Naive thymus-derived CD8-positive, alpha-beta T cell (primary cell): ENCODE measurements around the gene PCNX2. TPM values are rescaled to one million over a fixed set of nuclear protein-coding genes. Genes with fewer than 3 reads are reported as not detected.

Source experiments
- ATAC-seq, 2 donors: fragments of 150-1000 bp; cut with Tn5 transposase in 1 of 2; sonication (Bioruptor Pico), chemical (Tn5 transposase) in 1 of 2; 1 replicate in 1 of 2; 2 replicates in 1 of 2; pipeline ENCODE4 v1.10.0; 2021; ENCODE audit warnings: mild to moderate bottlenecking in 2 of 2, moderate library complexity in 2 of 2
- POLR2A ChIA-PET: fragments of 350-600 bp; sonication (Branson Sonifier 250); formaldehyde crosslinking; loops from one replicate; lab custom pipeline; 2021; ENCODE audit warnings: antibody characterized with exemption; lab: Charles Lee
- DNase-seq, 10 donors: peaks; one replicate each; pipeline versions ENCODE4 v3.0.0 to v3.0.0-alpha.2; 2020 to 2022
- H3K27ac Mint-ChIP-seq, 10 donors: one replicate each; pipeline ENCODE4 v1.8.0; 2020 to 2022; ENCODE audit warnings: mild to moderate bottlenecking in 10 of 10, mixed read lengths in 10 of 10, moderate library complexity in 4 of 10, inconsistent platforms in 1 of 10
- H3K27me3 Mint-ChIP-seq, 5 donors: one replicate each; pipeline ENCODE4 v1.8.0; 2021 to 2022; ENCODE audit warnings: mixed read lengths in 5 of 5
- H3K36me3 Mint-ChIP-seq, 3 donors: one replicate each; pipeline ENCODE4 v1.8.0; 2020 to 2022; ENCODE audit warnings: mixed read lengths in 3 of 3, mild to moderate bottlenecking in 2 of 3, inconsistent platforms in 1 of 3
- H3K4me1 Mint-ChIP-seq, 4 donors: one replicate each; pipeline ENCODE4 v1.8.0; 2021 to 2022; ENCODE audit warnings: mixed read lengths in 4 of 4
- H3K4me3 Mint-ChIP-seq, 10 donors: one replicate each; pipeline ENCODE4 v1.8.0; 2020 to 2022; ENCODE audit warnings: mild to moderate bottlenecking in 10 of 10, mixed read lengths in 10 of 10, moderate library complexity in 6 of 10, inconsistent platforms in 1 of 10
- H3K9me3 Mint-ChIP-seq, 9 donors: one replicate each; pipeline ENCODE4 v1.8.0; 2020 to 2022; ENCODE audit warnings: mixed read lengths in 9 of 9, mild to moderate bottlenecking in 3 of 9, inconsistent platforms in 1 of 9, moderate library complexity in 1 of 9
- polyA plus RNA-seq, 3 donors: library from polyadenylated mRNA; unstranded; fragments of 300-500 nt; fragmentation: Illumina TruSeq; gene quantifications; one replicate each; pipeline ENCODE4 v1.2.3, GENCODE V29; 2021
- total RNA-seq, 8 experiments: library from RNA in 2 of 8; stranded (reverse) in 2 of 8; gene quantifications; one replicate each; pipeline ENCODE4 v1.2.3 and lab custom pipeline; 2021 to 2026

PCNX2 gene, protein sequence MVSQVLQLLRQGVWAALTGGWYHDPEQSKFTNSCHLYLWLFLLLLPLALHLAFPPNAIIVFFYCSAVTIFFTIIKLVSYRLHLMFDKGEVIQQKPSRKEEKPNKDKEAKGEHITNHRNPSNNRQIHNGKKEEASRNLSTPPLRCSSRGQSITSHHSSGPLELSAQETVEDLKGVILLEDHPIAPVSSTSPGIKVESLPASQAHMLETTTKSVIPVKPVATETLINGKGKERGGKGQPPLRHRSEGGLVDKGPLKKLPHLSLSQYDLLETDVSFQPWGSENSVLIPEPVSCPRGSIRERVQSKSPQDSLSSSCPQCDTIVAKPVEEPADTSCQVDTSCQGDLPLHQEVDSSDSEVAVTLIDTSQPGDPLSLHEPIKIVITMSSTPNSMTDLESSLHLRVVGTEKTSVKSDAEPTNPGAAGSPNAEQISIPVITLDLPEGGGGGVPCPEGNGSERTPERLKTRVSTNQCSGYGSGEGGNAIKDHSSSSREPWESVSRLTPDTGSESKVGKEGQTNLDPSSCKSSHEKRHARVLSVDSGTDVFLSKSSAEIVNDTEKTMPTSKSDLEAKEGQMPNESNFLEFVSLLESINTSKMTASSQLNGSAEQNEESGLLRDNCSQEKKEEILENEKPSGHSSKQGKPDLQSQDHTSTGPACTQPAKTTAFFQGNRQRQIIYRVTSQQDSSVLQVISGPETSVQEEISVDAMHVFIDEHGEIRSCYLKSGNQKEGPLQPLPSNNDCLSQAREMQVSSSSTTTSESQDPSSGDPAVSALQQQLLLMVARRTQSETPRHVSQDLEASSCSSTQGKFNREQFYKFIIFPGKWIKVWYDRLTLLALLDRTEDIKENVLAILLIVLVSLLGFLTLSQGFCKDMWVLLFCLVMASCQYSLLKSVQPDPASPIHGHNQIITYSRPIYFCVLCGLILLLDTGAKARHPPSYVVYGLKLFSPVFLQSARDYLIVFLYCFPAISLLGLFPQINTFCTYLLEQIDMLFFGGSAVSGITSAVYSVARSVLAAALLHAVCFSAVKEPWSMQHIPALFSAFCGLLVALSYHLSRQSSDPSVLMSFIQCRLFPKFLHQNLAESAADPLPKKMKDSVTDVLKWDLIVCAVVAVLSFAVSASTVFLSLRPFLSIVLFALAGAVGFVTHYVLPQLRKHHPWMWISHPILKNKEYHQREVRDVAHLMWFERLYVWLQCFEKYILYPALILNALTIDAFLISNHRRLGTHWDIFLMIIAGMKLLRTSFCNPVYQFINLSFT (N-terminal part only)
- total RNA-seq: 10 to 100 TPM; 53.1 to 54.8 TPM
- 1 to 10 TPM; 2.2 to 6.9 (median 3.2) TPM for polyA plus RNA-seq
- total RNA-seq (lab: John Stamatoyannopoulos, UW): 45.3 to 137 (median 90.4) reads per million in 6 experiments

DNA sequence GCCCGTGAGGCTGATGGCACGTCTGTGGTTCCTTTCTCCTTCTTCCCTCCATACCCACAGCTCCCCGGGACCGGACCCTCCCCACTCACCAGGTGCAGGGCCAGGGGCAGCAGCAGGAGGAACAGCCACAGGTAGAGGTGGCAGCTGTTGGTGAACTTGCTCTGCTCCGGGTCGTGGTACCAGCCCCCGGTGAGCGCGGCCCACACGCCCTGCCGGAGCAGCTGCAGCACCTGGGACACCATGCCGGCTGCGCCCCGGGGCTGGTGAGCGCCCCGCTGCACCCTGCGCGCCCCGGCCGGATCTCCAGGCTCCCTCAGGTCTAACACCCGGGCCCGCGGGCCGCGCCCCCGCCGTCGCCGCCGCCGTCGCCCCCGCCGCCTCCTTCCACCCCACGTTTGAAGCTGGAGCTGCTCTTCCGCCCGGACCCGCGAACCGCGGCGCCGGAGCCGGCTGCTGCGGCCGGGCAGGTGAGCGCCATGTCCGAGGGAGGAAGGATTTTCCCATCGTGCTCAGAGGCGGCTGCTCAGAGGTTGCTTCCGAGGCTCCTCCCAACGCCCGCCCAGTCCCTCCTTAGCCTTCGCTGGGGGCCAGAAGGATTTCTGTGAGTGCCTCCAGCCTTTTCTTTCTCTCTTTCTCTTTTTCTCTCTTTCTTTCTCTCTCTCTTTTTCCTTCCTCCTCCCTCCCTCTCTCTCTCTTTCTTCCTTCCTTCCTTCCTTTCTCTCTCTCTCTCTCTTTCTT, at the start of gene PCNX2:
TSS of gene PCNX2 (minus strand) at position 489 of the 738 bp plus-strand sequence. CDS start at position 242, 247 bp downstream.
- ATAC-seq: peak; percentile 93
- Mint-ChIP-seq H3K27ac (peak within 1 kb of the TSS; percentile 82 to 93 (median 89)), H3K4me3 (peak within 1 kb of the TSS; percentile 84 to 96 (median 91))

DNA sequence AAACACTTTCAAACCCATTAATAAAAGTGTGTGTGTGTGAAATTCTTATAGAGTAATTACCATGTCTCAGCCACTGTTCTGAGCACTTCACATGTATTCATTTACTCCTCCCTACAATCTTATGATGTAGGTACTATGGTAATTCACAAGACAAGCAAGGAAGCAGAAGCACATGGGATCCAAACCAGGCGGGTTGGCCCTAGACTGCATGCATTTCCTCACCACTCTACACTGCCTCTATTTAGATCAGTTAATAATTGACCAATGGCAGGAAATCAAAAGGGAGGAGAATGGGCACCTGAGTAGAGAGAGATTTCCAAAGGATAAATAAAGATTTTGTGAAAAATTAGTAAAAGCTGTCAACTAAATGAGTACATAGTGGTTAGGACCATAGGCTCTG, 47.7 kb upstream of the PCNX2 start:
- no peaks in the 10 kb centered on the region for H3K4me1 Mint-ChIP-seq
- no peak overlapping the region for H3K27ac Mint-ChIP-seq
- no peak overlapping the region for H3K4me3 Mint-ChIP-seq
- ATAC-seq (no peak), DNase-seq (no peak)
- POLR2A ChIA-PET: no interaction called here
- H3K36me3 Mint-ChIP-seq: no peaks in the 10 kb centered on the region
- H3K27me3 Mint-ChIP-seq: peaks cover 20 to 57% (median 39%) of the 10 kb centered on the region in 5 donors
- H3K9me3 Mint-ChIP-seq: peaks cover 0 to 3% (median 0%) of the 10 kb centered on the region in 9 donors

More for the DNA sequence above, at the start of gene PCNX2:
- Mint-ChIP-seq H3K9me3 (no peaks in the 10 kb centered on the region), H3K36me3 (no peaks in the 10 kb centered on the region), H3K4me1 (peaks cover 11 to 34% (median 28%) of the 10 kb centered on the region in 4 donors), H3K27me3 (no peaks in the 10 kb centered on the region)
- POLR2A ChIA-PET: interaction anchor here (1.3 kb wide), 3 partner anchors 13 to 1031 kb away, joined by 3 to 5 read pairs (median 3); partner anchors contain the start of gene MAP3K21
- peak; percentile 33 to 69 (median 52) for DNase-seq

DNA sequence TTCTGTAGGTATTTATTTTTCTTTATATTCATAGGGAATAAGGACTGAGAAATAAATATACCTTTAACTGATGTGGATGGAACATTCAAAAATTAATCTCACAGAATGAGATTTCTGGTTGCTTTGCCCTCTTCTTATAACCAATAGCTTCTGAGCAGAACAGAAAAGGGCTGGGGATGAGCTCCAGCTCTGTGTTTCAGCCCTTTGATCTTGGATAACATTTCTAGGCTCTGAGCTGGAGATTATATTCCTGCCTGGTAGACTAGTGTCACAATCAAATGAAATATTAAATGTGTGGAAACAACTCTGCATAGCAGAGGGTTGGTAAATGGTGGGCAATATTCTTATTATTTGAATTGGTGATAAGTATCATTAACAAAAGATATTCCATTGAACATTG, 46.6 kb upstream of the PCNX2 start:
- H3K4me1 Mint-ChIP-seq: no peaks in the 10 kb centered on the region
- POLR2A ChIA-PET: no interaction called here
- no peak overlapping the region for H3K4me3 Mint-ChIP-seq

DNA sequence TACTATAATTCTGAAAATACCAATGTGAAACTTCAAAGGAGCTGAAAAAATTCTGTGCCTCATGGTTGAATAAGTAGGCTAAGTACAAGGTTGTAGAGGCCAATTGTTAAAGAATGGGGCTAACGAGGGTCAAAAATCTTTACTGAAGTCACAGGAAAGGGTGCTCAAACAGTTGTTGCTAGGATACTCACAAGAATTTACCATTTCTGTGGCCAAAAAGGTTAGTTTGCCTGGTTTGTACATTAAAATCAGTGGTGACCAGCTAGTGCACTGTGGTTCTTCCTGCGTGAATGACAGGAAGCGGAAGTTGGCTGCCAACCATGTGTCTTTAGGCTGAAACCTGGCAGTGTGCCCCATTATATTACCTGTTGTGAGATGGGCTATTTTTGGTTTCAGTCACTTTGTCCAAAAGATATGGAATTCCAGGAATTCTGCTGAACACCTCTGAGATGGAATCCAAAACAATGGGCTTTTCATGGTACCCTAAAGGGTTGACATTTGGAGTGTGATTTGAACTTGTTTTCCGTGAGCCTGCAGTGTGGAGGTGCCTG, 45.5 kb upstream of the PCNX2 start:
- Mint-ChIP-seq H3K9me3 (peaks cover 0 to 3% (median 0%) of the 10 kb centered on the region in 9 donors), H3K27ac (no peak overlapping the region), H3K27me3 (peaks cover 31 to 71% (median 50%) of the 10 kb centered on the region in 5 donors), H3K4me1 (no peaks in the 10 kb centered on the region), H3K4me3 (no peak overlapping the region), H3K36me3 (no peaks in the 10 kb centered on the region)
- DNase-seq (no peak), ATAC-seq (no peak)
- POLR2A ChIA-PET: no interaction called here

More for the DNA sequence above, 46.6 kb upstream of the PCNX2 start:
- H3K27me3 Mint-ChIP-seq: peaks cover 26 to 63% (median 44%) of the 10 kb centered on the region in 5 donors
- H3K27ac Mint-ChIP-seq: no peak overlapping the region
- no peaks in the 10 kb centered on the region for H3K36me3 Mint-ChIP-seq
- DNase-seq: no peak
- ATAC-seq: no peak
- H3K9me3 Mint-ChIP-seq: peaks cover 0 to 3% (median 0%) of the 10 kb centered on the region in 9 donors

DNA sequence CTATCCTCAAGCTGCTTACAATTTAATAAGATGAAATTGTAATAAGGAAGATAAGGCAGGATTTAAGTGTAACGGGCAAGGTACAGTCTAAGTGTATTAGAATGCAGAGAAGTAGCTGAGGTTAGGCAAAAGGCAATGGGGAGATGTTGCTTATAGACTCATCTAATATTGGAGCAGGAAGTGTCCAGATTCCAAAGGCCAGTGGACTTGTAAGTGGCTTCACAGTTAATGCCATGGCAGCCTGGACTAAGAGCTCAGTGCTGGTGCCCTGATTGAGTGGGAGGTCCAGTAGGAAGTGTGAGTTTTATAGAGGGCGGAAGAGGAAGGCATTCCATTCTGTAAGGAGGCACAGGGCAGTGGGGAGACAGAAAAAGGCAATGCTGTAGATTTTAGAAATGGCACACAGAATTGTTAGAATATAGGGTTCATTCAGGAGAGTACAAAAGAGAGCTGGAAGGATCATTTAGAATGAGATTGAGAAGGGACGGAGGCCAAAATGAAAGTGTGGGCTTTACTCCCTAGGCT, 44.6 kb upstream of the PCNX2 start:
- POLR2A ChIA-PET: no interaction called here

DNA sequence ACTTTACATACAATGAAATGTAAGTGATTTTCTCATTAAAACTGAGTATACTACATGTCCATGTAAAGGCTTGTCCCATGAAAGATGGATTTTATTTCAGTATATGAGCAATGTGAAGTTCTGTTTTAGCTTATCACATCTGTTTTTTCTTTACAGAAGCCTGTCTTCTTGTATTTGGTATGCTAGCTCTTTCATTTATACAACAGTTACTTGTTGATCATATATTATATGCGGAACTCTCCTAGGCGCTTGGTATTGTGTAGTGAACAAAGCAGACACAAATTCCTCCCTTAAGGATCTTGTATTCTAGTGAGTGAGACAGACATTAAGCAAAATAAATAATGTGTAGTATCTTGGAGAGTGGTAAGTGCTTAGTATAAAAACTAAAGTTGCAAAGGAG, 42.6 kb upstream of the PCNX2 start:
- Mint-ChIP-seq H3K27ac (no peak overlapping the region), H3K36me3 (no peaks in the 10 kb centered on the region), H3K9me3 (no peaks in the 10 kb centered on the region), H3K27me3 (peaks cover 37 to 70% (median 45%) of the 10 kb centered on the region in 5 donors), H3K4me3 (no peak overlapping the region), H3K4me1 (no peaks in the 10 kb centered on the region)
- POLR2A ChIA-PET: no interaction called here
- no peak for DNase-seq
- no peak for ATAC-seq

More for the DNA sequence above, 44.6 kb upstream of the PCNX2 start:
- DNase-seq: no peak
- Mint-ChIP-seq H3K4me1 (no peaks in the 10 kb centered on the region), H3K4me3 (no peak overlapping the region), H3K36me3 (no peaks in the 10 kb centered on the region), H3K27ac (no peak overlapping the region), H3K9me3 (peaks cover 0 to 3% (median 0%) of the 10 kb centered on the region in 9 donors), H3K27me3 (peaks cover 31 to 71% (median 50%) of the 10 kb centered on the region in 5 donors)
- no peak for ATAC-seq

DNA sequence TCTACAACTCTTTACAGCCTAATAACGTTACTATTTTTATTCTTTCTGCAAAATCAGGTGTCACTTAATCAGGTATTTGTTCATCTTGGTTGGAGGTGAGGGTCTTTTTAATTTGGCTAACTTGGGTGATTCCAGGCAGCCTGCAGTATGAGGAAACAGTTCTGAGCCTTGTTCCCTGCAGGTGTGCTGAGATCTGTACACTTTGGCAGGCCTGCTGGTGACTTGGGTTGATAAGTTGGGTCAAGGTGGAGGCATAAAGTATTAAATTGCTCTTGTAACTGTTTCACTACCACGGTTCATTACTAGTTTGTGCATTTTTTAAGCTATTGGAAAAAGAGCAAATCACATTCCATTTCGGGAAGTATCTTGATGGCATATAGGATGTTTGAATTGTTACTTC, 42.0 kb upstream of the PCNX2 start:
- ATAC-seq (no peak), DNase-seq (no peak)
- H3K36me3 Mint-ChIP-seq: no peaks in the 10 kb centered on the region
- no peak overlapping the region for H3K27ac Mint-ChIP-seq
- H3K27me3 Mint-ChIP-seq: peaks cover 37 to 68% (median 44%) of the 10 kb centered on the region in 5 donors
- POLR2A ChIA-PET: no interaction called here
- H3K4me1 Mint-ChIP-seq: no peaks in the 10 kb centered on the region
- no peaks in the 10 kb centered on the region for H3K9me3 Mint-ChIP-seq
- no peak overlapping the region for H3K4me3 Mint-ChIP-seq

DNA sequence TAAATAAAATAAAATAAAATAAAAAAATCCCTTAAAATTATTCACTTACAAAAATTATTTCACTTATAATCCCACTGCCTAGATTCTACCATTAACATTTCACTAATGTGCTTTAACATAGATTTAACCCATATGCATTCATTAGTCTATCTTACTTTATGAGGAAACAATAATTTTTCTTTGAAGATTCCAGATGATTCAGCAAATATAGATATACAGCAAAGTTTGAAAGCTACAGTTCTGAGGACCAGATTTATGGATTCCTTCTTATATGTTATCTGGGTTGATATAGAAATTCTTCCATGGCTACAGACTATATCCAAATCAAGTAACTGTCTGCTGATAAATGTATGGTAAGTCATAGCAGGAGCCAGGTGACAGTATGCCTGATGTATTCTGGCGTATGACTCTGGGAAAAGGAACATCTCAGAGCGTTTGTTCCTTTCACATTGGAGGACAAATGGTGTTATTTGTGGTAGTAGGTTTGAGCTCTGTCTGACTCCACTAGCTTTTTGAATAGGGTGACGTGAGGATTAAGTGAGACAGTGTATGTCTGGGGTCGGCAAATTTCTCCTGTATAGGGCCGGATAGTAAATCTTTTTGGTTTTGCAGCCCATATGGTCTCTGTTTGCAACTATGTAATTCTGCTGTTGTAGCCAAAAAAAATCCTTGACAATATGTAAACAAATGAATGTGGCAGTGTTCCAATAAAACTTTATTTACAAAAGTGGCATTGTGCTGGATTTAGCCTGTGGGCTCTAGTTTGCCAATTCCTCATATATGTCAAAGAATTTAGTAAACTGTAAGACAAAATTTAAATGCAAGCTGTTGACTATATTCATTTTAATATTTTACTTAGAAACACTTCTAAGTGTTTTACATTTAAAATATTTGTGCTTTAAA, 41.3 kb upstream of the PCNX2 start:
- Mint-ChIP-seq H3K4me1 (no peaks in the 10 kb centered on the region), H3K27me3 (peaks cover 40 to 68% (median 46%) of the 10 kb centered on the region in 5 donors), H3K36me3 (no peaks in the 10 kb centered on the region), H3K4me3 (no peak overlapping the region), H3K27ac (no peak overlapping the region), H3K9me3 (no peaks in the 10 kb centered on the region)
- DNase-seq (no peak), ATAC-seq (no peak)
- POLR2A ChIA-PET: no interaction called here

DNA sequence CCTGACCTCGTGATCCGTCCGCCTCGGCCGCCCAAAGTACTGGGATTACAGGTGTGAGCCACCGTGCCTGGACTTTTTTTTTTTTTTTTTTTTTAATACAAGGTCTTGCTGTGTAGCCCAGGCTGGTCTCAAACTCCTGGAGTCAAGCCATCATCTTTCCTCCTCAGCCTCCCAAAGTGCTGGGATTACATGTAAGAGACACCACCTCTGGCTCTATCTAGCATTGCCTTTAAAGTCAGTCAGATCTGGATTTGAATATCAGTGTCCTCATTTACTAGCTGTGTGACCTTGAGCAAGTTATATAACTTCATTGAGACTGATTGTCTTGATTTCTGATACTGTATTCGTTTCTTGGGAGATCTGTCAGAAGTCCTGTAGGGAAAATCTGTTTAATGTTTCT, 38.6 kb upstream of the PCNX2 start:
- H3K4me1 Mint-ChIP-seq: peaks cover 0 to 6% (median under 1%) of the 10 kb centered on the region in 4 donors
- DNase-seq (no peak), ATAC-seq (no peak)
- no peak overlapping the region for H3K27ac Mint-ChIP-seq
- H3K27me3 Mint-ChIP-seq: peaks cover 29 to 48% (median 33%) of the 10 kb centered on the region in 5 donors
- H3K9me3 Mint-ChIP-seq: no peaks in the 10 kb centered on the region
- H3K36me3 Mint-ChIP-seq: no peaks in the 10 kb centered on the region
- H3K4me3 Mint-ChIP-seq: no peak overlapping the region
- POLR2A ChIA-PET: no interaction called here

DNA sequence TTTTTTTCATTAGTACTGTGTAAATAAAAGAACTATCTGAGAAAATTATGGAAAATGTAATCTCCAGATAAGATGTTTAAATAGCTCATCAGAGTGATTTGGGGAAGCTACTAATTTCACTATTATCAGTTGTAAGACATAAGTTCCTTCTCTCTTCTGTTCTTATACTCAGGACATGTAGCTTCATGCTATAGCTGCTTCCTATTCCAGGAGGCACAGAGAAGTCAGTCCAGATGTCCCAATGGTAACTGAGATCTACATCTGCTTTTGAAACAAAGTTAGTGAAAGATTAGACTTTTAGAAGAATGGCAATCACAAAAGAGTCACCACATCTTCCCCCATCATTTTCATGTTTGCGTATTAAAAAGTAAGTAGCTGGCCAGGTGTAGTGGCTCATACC, 37.6 kb upstream of the PCNX2 start:
- H3K4me1 Mint-ChIP-seq: peaks cover 0 to 11% (median 3%) of the 10 kb centered on the region in 4 donors
- no peak for DNase-seq
- ATAC-seq: no peak
- H3K27me3 Mint-ChIP-seq: peaks cover 20 to 37% (median 27%) of the 10 kb centered on the region in 5 donors
- no peak overlapping the region for H3K27ac Mint-ChIP-seq
- H3K9me3 Mint-ChIP-seq: no peaks in the 10 kb centered on the region
- POLR2A ChIA-PET: no interaction called here
- H3K36me3 Mint-ChIP-seq: no peaks in the 10 kb centered on the region
- no peak overlapping the region for H3K4me3 Mint-ChIP-seq
